Calu3 (cell line): ENCODE measurements around the gene MYEF2. TPM values are rescaled to one million over a fixed set of nuclear protein-coding genes. Genes with fewer than 3 reads are reported as not detected.

Experiments
- BruUV-seq: library from RNA; stranded (reverse); fragments of 400-500 nt; replicated peaks from 2 replicates; lab custom pipeline; 2021; lab: Mats Ljungman, UMichigan
- CTCF ChIA-PET: fragments of 300-600 bp; sonication (Branson Sonifier 250); formaldehyde crosslinking; loops from one replicate; lab custom pipeline; 2022; ENCODE audit warnings: antibody characterized with exemption; lab: Charles Lee
- DNase-seq: peaks from one replicate; pipeline ENCODE4 v3.0.0; 2022
- H3K27ac Mint-ChIP-seq: one replicate; pipeline ENCODE4 v1.8.0; 2022; ENCODE audit warnings: mixed read lengths; ENCODE audit not compliant: unreplicated experiment
- H3K27me3 Mint-ChIP-seq: one replicate; pipeline ENCODE4 v1.8.0; 2022; ENCODE audit warnings: mixed read lengths; ENCODE audit not compliant: unreplicated experiment
- H3K36me3 Mint-ChIP-seq: one replicate; pipeline ENCODE4 v1.8.0; 2022; ENCODE audit warnings: mild to moderate bottlenecking, moderate library complexity, mixed read lengths; ENCODE audit not compliant: insufficient read depth, unreplicated experiment
- H3K4me1 Mint-ChIP-seq: one replicate; pipeline ENCODE4 v1.8.0; 2022; ENCODE audit warnings: mild to moderate bottlenecking, low read depth, mixed read lengths; ENCODE audit not compliant: unreplicated experiment
- H3K4me3 Mint-ChIP-seq: one replicate; pipeline ENCODE4 v1.8.0; 2022; ENCODE audit warnings: mild to moderate bottlenecking, low read depth, moderate library complexity, mixed read lengths; ENCODE audit not compliant: unreplicated experiment
- H3K9me3 Mint-ChIP-seq: one replicate; pipeline ENCODE4 v1.8.0; 2022; ENCODE audit warnings: low read depth, mixed read lengths; ENCODE audit not compliant: unreplicated experiment
- intact Hi-C: fragments of 100-400 bp; cut with micrococcal nuclease; formaldehyde crosslinking; loops from one replicate; pipeline ENCODE4 v1.10.0; 2022; ENCODE audit not compliant: unreplicated experiment
- total RNA-seq: library from RNA; stranded (reverse); gene quantifications from 2 replicates; pipeline ENCODE4 v1.2.3, GENCODE V29; 2022
- TF ChIP-seq, protein P1 (sequence below): fragments of 200-600 bp; IDR thresholded peaks from one replicate; pipeline ENCODE4 v1.8.0; 2022; ENCODE audit warnings: antibody characterized with exemption; ENCODE audit not compliant: unreplicated experiment

Gene MYEF2
- total RNA-seq, 1 experiment from 2014 or later, result 31.1 TPM

DNA sequence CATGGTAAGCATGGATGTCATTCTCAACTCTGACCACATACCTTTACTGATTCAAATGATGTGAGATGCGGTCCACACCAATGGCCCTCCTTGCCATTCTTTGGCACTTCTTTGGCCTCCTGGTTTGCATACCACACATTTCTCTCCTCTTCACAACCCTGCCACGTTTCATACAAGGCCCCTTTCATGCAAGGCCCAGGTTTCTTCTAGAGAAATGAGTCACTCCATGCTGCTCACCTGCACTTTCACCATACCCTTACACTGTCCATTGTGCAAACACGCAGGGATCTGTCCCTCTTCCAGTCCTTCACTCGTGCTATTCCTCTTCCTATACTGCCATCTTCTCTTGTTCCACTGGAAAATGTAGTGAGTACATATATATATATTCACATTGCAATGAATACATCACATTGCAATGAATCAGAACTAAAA lies 81.7 kb downstream of the MYEF2 start:
- peaks cover 49% of the 10 kb centered on the region for H3K27me3 Mint-ChIP-seq

DNA sequence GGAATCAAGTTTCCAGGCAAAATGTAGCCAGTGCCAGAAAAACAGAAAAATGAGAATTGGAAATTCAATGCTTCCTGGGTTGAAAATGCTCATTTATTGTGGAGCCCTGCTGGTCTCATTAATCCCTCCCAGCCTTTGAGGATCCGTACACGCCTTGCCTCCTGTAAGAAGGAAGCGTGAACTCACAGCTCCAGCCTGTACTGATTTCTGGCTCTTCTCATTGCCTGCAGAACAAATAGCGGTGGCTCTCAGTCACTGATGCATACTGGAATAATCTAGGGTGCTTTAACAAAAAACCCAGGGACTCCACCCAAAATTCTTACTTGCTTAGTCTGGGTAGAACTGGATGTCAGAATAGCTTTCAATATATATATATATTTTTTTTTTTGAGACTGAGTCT lies 86.6 kb downstream of the MYEF2 start:
- TF ChIP-seq, protein P1, sequence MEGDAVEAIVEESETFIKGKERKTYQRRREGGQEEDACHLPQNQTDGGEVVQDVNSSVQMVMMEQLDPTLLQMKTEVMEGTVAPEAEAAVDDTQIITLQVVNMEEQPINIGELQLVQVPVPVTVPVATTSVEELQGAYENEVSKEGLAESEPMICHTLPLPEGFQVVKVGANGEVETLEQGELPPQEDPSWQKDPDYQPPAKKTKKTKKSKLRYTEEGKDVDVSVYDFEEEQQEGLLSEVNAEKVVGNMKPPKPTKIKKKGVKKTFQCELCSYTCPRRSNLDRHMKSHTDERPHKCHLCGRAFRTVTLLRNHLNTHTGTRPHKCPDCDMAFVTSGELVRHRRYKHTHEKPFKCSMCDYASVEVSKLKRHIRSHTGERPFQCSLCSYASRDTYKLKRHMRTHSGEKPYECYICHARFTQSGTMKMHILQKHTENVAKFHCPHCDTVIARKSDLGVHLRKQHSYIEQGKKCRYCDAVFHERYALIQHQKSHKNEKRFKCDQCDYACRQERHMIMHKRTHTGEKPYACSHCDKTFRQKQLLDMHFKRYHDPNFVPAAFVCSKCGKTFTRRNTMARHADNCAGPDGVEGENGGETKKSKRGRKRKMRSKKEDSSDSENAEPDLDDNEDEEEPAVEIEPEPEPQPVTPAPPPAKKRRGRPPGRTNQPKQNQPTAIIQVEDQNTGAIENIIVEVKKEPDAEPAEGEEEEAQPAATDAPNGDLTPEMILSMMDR, result no peak
- no peaks in the 10 kb centered on the region for H3K9me3 Mint-ChIP-seq
- H3K4me1 Mint-ChIP-seq, result no peaks in the 10 kb centered on the region
- CTCF ChIA-PET, result no interaction called here
- H3K27me3 Mint-ChIP-seq, result peaks cover 60% of the 10 kb centered on the region
- H3K4me3 Mint-ChIP-seq, result no peak overlapping the region
- H3K27ac Mint-ChIP-seq, result no peak overlapping the region
- intact Hi-C loops, result no loop called here
- BruUV-seq, result no TSS peak
- DNase-seq, result no peak
- H3K36me3 Mint-ChIP-seq, result no peaks in the 10 kb centered on the region

More for the DNA sequence above, 81.7 kb downstream of the MYEF2 start:
- Mint-ChIP-seq H3K27ac (no peak overlapping the region), H3K36me3 (no peaks in the 10 kb centered on the region), H3K4me3 (no peak overlapping the region), H3K9me3 (no peaks in the 10 kb centered on the region), H3K4me1 (no peaks in the 10 kb centered on the region)
- DNase-seq, result no peak
- no TSS peak for BruUV-seq
- TF ChIP-seq, protein P1, result no peak
- CTCF ChIA-PET, result no interaction called here
- intact Hi-C loops, result no loop called here

DNA sequence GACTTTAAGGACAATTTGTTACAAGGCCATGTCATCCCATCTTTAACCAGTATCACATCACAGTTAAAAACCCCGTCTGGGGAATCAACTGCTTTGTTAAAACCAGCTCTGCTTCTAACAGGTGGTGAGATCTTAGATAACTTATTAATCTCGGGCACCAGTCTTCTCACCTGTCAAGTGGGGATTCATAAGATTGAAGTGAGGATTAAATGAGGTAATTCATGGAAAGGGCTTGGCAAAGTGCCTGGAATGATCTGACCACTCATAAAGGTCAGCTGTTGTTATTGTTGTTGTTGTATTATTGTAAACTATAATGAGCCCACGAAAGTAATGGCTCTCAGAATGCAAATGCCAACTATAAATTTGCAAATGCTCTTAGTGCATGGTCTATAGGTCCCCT lies 87.4 kb downstream of the MYEF2 start:
- no peaks in the 10 kb centered on the region for H3K9me3 Mint-ChIP-seq
- intact Hi-C loops, result no loop called here
- peaks cover 68% of the 10 kb centered on the region for H3K27me3 Mint-ChIP-seq
- no TSS peak for BruUV-seq
- no peaks in the 10 kb centered on the region for H3K36me3 Mint-ChIP-seq
- DNase-seq, result no peak
- CTCF ChIA-PET, result no interaction called here
- no peak overlapping the region for H3K4me3 Mint-ChIP-seq
- TF ChIP-seq, protein P1, result no peak
- no peaks in the 10 kb centered on the region for H3K4me1 Mint-ChIP-seq
- no peak overlapping the region for H3K27ac Mint-ChIP-seq

DNA sequence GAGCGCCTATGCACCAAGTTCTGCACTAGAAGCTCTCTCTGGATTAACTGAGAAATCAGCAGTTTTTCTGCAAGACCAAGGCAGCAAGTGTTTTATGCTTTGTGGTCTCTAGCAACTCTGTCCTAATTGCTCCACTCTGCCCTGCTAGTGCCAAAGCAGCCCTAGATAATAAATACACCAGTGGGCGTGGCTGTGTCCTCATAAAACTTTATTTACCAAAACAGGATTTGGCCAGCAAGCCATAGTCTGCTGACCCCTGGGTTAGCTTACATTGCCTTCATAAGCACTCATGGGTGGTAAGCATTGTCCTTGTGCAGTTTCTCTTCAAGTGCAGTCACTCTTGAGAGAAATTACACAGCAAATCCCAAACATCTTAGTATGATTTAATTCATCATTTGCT lies 88.0 kb downstream of the MYEF2 start:
- H3K4me3 Mint-ChIP-seq, result no peak overlapping the region
- BruUV-seq, result no TSS peak
- no peaks in the 10 kb centered on the region for H3K36me3 Mint-ChIP-seq
- no peak for DNase-seq
- H3K4me1 Mint-ChIP-seq, result no peaks in the 10 kb centered on the region
- no peak overlapping the region for H3K27ac Mint-ChIP-seq
- TF ChIP-seq, protein P1, result no peak
- CTCF ChIA-PET, result no interaction called here
- no peaks in the 10 kb centered on the region for H3K9me3 Mint-ChIP-seq
- intact Hi-C loops, result no loop called here
- H3K27me3 Mint-ChIP-seq, result peaks cover 69% of the 10 kb centered on the region
